Stimulated activated CD8-positive, alpha-beta memory T cell treated with anti-CD3 and anti-CD28 coated beads, Interleukin-4, amount 100 ng/mL, for 1 hour (primary cell): ENCODE measurements around the gene ANXA2.
"Not testable (repeated sequence)": the region's sequence is repeated elsewhere in the genome, so short reads cannot be mapped to it uniquely, and the experiment has no call there.

Experiments
- DNase-seq, 2 donors: peaks; one replicate each; pipeline ENCODE4 v3.0.0-alpha.2; 2020; ENCODE audit warnings: low read depth in 2 of 2, low spot score in 1 of 2

ANXA2 gene

GRCh38 chr15:60411774-60412425 is 14.1 kb upstream of the ANXA2 start:
- no peak for DNase-seq

DNA sequence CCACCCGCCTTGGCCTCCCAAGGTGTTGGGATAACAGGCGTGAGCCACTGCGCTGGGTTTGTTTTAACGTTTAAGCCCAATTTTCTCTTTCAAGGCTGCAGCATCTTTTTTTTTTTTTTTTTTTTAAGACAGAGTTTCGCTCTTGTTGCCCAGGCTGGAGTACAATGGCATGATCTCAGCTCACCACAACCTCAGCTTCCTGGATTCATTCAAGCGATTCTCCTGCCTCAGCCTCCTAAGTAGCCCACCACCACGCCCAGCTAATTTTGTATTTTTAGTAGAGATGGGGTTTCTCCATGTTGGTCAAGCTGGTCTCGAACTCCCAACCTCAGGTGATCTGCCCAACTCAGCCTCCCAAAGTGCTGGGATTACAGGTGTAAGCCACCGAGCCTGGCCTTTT is 12.6 kb upstream of the ANXA2 start:
- DNase-seq: not testable (repeated sequence)

GRCh38 chr15:60408463-60408981 is 10.7 kb upstream of the ANXA2 start:
- DNase-seq: no peak

DNA sequence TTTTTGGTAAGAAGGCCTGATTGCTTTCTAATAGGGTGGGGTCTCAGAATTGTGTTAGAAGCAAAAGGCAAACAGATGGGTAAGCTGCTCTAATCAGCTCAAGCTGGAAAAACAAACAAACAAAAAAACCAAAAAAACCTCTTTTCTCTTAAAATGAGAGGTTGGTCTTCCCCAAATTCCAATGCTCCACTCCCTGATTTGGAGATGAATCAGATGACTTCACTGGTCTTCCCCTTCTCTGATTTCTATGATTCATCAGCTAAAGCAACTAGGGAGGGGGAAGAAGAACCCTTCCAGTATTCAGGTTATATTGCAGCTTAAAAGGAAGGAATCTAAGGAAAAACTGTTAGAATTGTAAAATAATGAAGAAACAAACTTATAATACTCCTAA is 9.6 kb upstream of the ANXA2 start:
- no peak for DNase-seq

DNA sequence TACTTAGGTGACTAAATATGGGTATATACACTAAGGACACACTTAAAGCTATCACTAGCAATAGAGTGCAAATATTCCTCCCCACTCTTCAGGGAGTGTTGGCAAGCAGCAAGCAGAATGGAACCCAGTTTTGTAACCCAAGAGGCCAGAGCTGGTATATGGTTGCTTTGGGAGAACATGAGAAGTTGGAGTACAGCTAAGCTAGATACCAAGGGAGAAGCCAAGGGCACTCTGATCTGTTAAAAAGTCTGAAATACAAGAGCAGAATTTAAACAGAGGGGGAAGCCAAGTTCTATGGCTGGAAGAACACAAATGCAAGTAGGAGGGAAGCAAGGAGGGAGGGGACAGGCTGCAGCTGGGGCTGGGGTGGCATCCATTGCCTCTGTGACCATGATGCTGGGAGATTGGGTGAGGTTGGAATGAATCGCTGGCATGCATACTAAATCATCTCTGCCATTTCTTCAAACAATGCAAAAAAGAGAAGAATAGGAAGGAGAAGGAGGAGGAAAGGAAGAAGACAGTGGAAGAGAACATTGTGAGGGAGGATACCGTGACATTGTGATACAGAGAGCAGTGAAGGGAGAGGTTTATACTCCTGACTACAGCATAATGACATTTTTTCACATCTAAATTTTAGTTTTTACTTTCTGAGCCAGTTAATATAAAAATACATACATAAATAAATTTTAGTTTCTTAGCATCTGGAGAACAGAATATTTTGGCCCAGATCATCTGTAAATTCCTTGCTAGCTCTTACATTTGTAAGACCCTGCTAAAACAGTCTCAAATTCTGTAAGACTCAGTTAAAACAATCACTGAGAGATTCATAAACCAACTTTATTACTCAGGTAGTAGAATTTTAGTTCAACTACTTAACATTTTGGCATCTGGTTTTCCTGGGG is 9.0 kb upstream of the ANXA2 start:
- DNase-seq: no peak

- no peak for DNase-seq
These were observed 7.6 kb upstream of the ANXA2 start for GRCh38 chr15:60405399-60405798.

DNA sequence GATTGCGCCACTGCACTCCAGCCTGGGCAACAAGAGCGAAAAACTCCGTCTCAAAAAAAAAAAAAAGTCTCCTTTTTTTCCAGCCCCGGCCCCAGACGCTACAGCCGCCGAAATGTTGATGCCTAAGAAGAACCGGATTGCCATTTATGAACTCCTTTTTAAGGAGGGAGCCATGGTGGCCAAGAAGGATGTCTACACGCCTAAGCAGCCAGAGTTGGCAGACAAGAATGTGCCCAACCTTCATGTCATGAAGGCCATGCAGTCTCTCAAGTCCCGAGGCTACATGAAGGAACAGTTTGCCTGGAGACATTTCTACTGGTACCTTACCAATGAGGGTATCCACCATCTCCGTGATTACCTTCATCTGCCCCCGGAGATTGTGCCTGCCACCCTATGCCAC is 6.6 kb upstream of the ANXA2 start:
- not testable (repeated sequence) for DNase-seq

DNA sequence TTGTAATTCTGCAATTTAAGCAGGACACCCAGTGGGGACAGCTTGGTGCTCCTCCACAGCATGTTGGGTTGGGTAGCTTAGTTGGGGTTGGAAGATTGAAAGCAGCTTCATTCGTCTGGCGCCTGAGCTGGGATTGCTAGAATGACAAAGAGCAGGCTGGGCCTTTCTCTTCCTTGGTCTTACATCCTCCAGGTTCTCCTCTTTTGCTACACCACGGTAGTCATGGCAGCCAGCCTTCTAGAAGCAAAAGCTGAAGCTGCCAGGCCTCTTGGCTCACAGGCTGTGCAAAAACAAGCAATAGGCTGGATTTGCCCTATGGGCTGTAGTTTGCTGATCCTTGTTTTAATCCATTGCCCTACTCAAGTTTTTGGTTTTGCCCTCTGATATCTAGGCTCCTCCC is 3.2 kb upstream of the ANXA2 start:
- DNase-seq: no peak

DNA sequence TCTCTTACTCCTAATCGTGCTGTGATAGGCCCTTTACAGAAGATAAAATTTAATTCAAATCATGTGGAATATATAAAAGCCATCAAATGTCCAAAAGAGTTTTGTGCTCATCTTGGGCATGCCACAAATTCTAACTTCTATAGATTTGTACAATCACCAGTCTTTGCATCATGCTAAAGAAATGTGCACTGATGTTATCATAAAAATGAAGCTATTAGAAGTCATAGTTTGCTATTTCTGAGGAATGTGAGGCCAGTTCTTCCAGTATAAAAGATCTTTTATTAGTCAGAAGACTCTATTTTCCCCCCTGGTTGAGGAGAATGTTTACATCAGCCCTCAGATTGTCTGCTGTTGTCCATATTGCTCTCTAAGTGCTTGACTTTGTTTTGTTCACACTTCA is 2.1 kb upstream of the ANXA2 start:
- no peak for DNase-seq

- DNase-seq: no peak
These were observed 1.6 kb upstream of the ANXA2 start for GRCh38 chr15:60399246-60399915.

DNA sequence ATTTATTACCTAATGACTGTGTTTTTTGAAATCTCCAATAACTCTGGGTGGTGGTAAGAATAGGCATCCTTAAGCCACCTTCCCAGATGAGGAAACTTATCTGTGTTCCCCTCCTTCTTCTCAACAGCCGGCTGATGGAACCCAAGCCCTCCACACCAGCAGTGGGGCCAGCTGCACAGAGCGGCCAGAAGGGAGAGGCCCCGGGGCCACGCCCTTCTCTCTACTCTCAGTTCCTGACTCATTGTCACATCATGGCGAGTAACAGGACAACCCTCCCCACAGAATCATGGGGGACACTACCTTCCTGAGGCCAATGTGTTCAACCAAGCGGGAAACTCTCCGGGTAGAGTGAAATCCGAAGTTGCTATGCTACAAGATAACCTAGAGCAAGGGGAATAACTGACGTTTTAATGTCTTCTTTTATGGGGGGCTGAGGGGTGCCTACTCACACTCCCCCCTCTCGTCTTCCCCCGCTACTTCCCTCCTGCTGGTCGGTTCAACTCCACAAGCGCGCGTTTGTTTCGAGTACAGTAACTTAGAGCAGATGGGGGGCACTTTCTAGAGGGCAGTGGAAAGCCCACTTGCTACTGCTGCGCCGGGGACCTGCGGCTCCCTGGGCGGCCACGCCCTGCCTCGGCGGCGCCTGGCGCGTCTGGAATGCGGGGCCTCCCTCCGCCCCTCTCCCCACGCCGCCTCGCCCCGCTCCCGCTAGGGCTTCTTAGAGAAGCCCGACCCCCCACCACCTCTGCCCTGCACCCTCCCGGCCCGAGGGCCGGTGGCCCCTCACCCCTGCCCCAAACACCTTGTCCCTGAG is 621 bp downstream of the ANXA2 start:
- DNase-seq: peak in 1 of 2 donors; percentile 3

GRCh38 chr15:60396560-60396957 is 1.2 kb downstream of the ANXA2 start:
- DNase-seq: no peak

DNA sequence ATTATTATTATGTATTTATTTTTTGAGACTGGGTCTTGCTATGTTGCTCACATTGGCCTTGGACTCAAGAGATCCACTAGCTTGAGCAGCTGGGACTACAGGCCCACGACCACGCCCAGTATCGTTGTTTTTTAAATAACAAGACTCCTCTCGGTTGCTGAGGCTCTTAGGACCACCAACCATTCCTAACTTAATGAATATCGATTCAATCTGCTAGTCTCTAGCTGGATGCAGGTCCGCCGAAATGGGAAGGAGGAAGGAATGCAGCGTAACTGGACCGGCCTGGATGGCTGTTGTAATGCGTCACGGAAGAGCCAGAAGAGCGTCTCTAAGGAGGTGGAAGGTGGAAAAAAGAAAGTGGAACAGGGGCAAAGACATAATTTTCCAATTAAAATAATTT is 1.7 kb downstream of the ANXA2 start:
- DNase-seq: no peak

DNA sequence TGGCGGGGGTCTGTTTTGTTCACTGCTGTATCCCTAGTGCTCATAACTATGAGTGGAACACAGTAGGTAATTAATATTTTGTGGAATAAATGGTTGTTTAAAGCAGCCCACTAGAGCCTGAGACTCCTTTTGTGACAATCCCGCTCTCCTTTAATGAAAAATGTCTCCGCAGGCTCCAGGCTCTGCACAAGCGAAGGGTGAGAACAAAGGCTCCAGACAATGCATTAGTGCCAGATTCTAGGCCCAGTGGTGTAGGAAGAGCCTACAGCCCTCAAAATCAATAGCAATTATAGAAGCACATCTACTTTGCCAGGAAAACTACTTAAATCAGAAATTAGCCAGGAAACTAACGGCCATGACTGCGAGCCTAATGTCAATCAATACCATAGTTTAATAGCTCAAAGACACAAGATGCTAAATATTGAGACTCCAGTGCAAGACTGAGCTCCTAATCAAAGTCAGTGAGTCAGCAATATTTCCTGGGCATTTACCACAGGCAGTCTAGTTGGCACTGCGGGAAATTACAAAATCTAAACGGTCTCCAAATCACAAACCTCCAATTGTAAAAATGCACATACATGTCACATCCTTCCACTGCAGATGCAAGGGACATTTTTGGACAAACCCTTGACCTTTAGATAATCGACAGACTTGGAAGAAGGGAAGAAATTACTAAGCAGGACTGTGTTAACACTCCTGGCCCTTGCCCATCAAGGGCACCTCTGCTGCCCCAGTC is 2.3 kb downstream of the ANXA2 start:
- DNase-seq: no peak

GRCh38 chr15:60394689-60395097 is 3.1 kb downstream of the ANXA2 start:
- DNase-seq: no peak

DNA sequence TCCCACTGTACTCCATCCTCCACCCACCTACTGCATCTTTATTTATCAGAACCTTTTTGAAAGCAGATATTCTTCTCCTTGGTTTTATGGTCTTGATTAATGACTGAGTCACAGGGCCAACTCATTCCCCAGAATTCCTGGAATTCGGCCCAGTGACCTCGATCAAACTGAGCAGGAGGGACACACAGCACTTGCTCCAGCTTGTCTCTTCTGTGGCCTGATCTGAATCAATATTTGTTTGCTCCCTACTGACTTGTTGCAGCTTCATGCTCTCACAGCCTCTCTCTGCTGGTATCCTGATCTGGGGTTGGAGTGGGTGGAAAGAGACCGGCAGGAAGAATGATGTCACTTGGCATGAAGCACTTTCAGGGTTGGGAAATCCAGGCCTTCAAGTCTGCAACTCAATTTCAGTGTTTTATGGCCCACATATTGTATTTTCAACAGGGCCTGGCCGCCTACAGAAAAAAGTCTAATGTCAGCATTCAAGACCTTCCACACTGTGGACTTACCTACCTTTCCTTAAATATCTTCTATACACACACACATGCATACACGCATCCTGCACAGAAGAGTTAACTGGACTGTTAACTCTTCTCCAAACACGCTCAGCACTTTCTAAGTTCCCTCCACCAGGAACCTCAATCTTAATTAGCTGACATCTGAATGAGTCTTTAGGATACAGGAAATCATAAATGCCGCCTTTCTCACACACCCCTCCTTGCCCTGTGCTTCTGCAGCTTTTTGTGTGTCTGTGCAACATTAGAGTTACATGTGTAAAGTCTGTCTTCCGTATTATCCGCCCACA is 4.6 kb downstream of the ANXA2 start:
- no peak for DNase-seq

DNA sequence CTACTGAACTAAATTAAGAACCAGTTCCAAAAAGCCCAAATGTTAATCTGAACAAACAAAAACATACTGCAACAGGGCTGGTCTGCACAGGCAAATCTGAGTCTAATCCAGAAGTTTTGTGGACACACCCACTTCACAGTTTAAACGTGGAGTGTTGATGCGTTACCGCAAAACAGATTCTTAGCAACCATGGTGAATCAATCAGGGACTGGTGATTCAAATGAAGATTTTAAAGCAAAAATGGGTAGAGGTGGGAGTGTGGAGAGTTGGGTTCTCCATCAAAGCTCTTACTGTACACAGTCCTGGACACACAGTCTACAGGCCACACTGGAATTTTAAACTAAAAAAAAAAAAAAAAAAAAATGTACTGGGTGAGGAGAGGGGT is 5.2 kb downstream of the ANXA2 start:
- DNase-seq: no peak

GRCh38 chr15:60391722-60392315 is 6.0 kb downstream of the ANXA2 start:
- DNase-seq: no peak

DNA sequence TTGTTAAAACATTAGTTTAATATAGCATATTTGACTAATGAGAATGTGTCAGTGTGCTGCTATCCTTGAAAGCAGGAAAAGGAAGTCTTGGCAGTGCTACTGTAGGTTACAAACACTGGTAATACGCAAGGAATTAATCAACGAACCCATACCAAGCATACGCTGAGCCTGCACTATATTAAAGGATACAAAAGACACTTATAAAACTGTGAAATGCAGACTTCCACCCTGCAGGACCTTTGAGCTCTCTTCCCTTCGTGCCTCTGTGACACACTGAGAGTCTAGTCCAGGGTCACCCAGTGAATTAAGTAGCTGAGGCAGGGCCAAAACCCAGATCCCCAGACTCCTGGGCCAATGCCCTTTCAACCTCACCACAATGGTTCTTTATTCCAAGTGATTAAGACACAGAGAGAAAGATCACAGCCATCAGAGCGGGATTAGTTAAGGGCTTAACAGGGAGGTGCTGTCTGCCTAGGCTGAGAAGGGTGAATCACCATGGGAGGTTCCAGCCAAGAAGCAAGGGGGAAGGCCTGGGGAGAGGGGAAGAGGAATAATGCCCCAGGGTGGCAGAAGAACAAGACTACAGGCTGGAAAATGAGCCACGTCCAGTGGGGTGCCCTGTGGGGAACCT is 6.8 kb downstream of the ANXA2 start:
- no peak for DNase-seq
